Duodenal mucosa (tissue), 2 donors: Measurements from ENCODE around the gene UCK2.
A peak's percentile ranks its signal among the peaks of the same experiment; 100 is the strongest.

Experiments
- H3K27ac ChIP-seq: one replicate; pipeline ENCODE4 v1.7.0; 2013; ENCODE audit warnings: low read depth, low read length
- H3K27me3 ChIP-seq, 2 donors: one replicate each; pipeline ENCODE4 v1.7.0; 2013; ENCODE audit warnings: low read length in 2 of 2, control low read depth in 1 of 2; ENCODE audit not compliant: insufficient read depth in 2 of 2, control insufficient read depth in 1 of 2
- H3K36me3 ChIP-seq, 2 donors: one replicate each; pipeline ENCODE4 v1.7.0; 2013; ENCODE audit warnings: low read length in 2 of 2, control low read depth in 1 of 2; ENCODE audit not compliant: insufficient read depth in 2 of 2, control insufficient read depth in 1 of 2
- H3K4me1 ChIP-seq, 2 donors: one replicate each; pipeline ENCODE4 v1.7.0; 2013; ENCODE audit warnings: low read length in 2 of 2, control low read depth in 1 of 2; ENCODE audit not compliant: insufficient read depth in 2 of 2, control insufficient read depth in 1 of 2
- H3K4me3 ChIP-seq, 2 donors: one replicate each; pipeline ENCODE4 v1.7.0; 2013; ENCODE audit warnings: low read length in 2 of 2, low read depth in 1 of 2
- H3K9ac ChIP-seq, 2 donors: one replicate each; pipeline ENCODE4 v1.7.0; 2013; ENCODE audit warnings: low read length in 2 of 2, low read depth in 1 of 2
- H3K9me3 ChIP-seq, 2 donors: one replicate each; pipeline ENCODE4 v1.7.0; 2013; ENCODE audit warnings: low read length in 2 of 2, control low read depth in 1 of 2; ENCODE audit not compliant: control insufficient read depth in 1 of 2

Gene UCK2

GRCh38 chr1:165816157-165816556 is 11.3 kb upstream of the UCK2 start:
- Histone ChIP-seq H3K9ac (no peak overlapping the region), H3K27ac (no peak overlapping the region), H3K9me3 (no peaks in the 10 kb centered on the region), H3K27me3 (no peaks in the 10 kb centered on the region), H3K4me1 (no peaks in the 10 kb centered on the region), H3K36me3 (no peaks in the 10 kb centered on the region), H3K4me3 (no peak overlapping the region)

- Histone ChIP-seq H3K27me3 (no peaks in the 10 kb centered on the region), H3K4me3 (no peak overlapping the region), H3K9me3 (no peaks in the 10 kb centered on the region)
These were observed 10.5 kb upstream of the UCK2 start for GRCh38 chr1:165816826-165817497.

GRCh38 chr1:165823552-165824268 is 3.7 kb upstream of the UCK2 start:
- H3K9me3 ChIP-seq = no peaks in the 10 kb centered on the region
- H3K4me1 ChIP-seq = peaks cover 4 to 6% of the 10 kb centered on the region in 2 donors

More at GRCh38 chr1:165816826-165817497, 10.5 kb upstream of the UCK2 start:
- H3K4me1 ChIP-seq = no peaks in the 10 kb centered on the region
- no peaks in the 10 kb centered on the region for H3K36me3 ChIP-seq
- no peak overlapping the region for H3K9ac ChIP-seq
- no peak overlapping the region for H3K27ac ChIP-seq

GRCh38 chr1:165824269-165824643 is 3.2 kb upstream of the UCK2 start:
- H3K27ac ChIP-seq = no peak overlapping the region
- no peaks in the 10 kb centered on the region for H3K36me3 ChIP-seq
- no peak overlapping the region for H3K9ac ChIP-seq
- peaks cover 6 to 10% of the 10 kb centered on the region in 2 donors for H3K4me1 ChIP-seq
- no peaks in the 10 kb centered on the region for H3K9me3 ChIP-seq
- no peak overlapping the region for H3K4me3 ChIP-seq
- H3K27me3 ChIP-seq = no peaks in the 10 kb centered on the region

More at GRCh38 chr1:165823552-165824268, 3.7 kb upstream of the UCK2 start:
- Histone ChIP-seq H3K27ac (no peak overlapping the region), H3K27me3 (no peaks in the 10 kb centered on the region), H3K4me3 (no peak overlapping the region), H3K9ac (no peak overlapping the region), H3K36me3 (no peaks in the 10 kb centered on the region)

GRCh38 chr1:165826565-165827267 is 698 bp upstream of the UCK2 start:
- H3K27ac ChIP-seq = no peak overlapping the region
- no peaks in the 10 kb centered on the region for H3K27me3 ChIP-seq
- no peaks in the 10 kb centered on the region for H3K9me3 ChIP-seq
- H3K36me3 ChIP-seq = no peaks in the 10 kb centered on the region
- peak overlapping the region; percentile 20 to 44 for H3K9ac ChIP-seq
- H3K4me3 ChIP-seq = peak overlapping the region; percentile 88 to 96
- peaks cover 11 to 13% of the 10 kb centered on the region in 2 donors for H3K4me1 ChIP-seq

GRCh38 chr1:165828103-165828668 is 772 bp downstream of the UCK2 start:
- Histone ChIP-seq H3K27me3 (no peaks in the 10 kb centered on the region), H3K9me3 (no peaks in the 10 kb centered on the region), H3K36me3 (no peaks in the 10 kb centered on the region), H3K27ac (peak overlapping the region; percentile 81), H3K4me1 (peaks cover 13 to 15% of the 10 kb centered on the region in 2 donors), H3K9ac (peak overlapping the region; percentile 75 to 81), H3K4me3 (peak overlapping the region; percentile 88 to 96)

GRCh38 chr1:165828669-165829329 is 1.4 kb downstream of the UCK2 start:
- peaks cover 13 to 18% of the 10 kb centered on the region in 2 donors for H3K4me1 ChIP-seq
- no peaks in the 10 kb centered on the region for H3K36me3 ChIP-seq
- H3K9ac ChIP-seq = peak overlapping the region; percentile 75 to 81
- peak overlapping the region; percentile 81 for H3K27ac ChIP-seq
- H3K4me3 ChIP-seq = peak overlapping the region; percentile 88 to 96
- no peaks in the 10 kb centered on the region for H3K27me3 ChIP-seq
- no peaks in the 10 kb centered on the region for H3K9me3 ChIP-seq

GRCh38 chr1:165829888-165830287 is 2.5 kb downstream of the UCK2 start:
- Histone ChIP-seq H3K27me3 (no peaks in the 10 kb centered on the region), H3K9ac (no peak overlapping the region), H3K4me1 (peaks cover 13 to 18% of the 10 kb centered on the region in 2 donors), H3K27ac (no peak overlapping the region), H3K9me3 (no peaks in the 10 kb centered on the region), H3K4me3 (no peak overlapping the region), H3K36me3 (no peaks in the 10 kb centered on the region)

- Histone ChIP-seq H3K9ac (no peak overlapping the region), H3K9me3 (no peaks in the 10 kb centered on the region), H3K4me1 (peaks cover 13 to 18% of the 10 kb centered on the region in 2 donors), H3K36me3 (no peaks in the 10 kb centered on the region), H3K27me3 (no peaks in the 10 kb centered on the region), H3K27ac (no peak overlapping the region), H3K4me3 (no peak overlapping the region)
These were observed 3.7 kb downstream of the UCK2 start for GRCh38 chr1:165831146-165831545.
